H9 (cell line): ENCODE data around the gene BDH1. TPM values are rescaled to one million over a fixed set of nuclear protein-coding genes. Genes with fewer than 3 reads are reported as not detected.

Experiments
- DNase-seq: peaks from one replicate; pipeline ENCODE4 v3.0.0-alpha.2; 2017
- H2AFZ ChIP-seq: one replicate; pipeline ENCODE4 v1.6.1; 2013; ENCODE audit warnings: mild to moderate bottlenecking, low read length, control low read depth, moderate library complexity
- H2AK5ac ChIP-seq: 2 replicates; pipeline ENCODE4 v1.6.1; 2013; ENCODE audit warnings: low read length, control low read depth, mixed read lengths; ENCODE audit not compliant: insufficient read length
- H2BK120ac ChIP-seq: one replicate; pipeline ENCODE4 v1.6.1; 2013; ENCODE audit warnings: low read depth, mild to moderate bottlenecking, low read length, control low read depth, inconsistent platforms; ENCODE audit not compliant: poor library complexity, severe bottlenecking
- H2BK12ac ChIP-seq: 2 replicates; pipeline ENCODE4 v1.6.1; 2013; ENCODE audit warnings: low read length, control low read depth, mixed read lengths, low read depth; ENCODE audit not compliant: insufficient read length
- H2BK15ac ChIP-seq: 2 replicates; pipeline ENCODE4 v1.6.1; 2013; ENCODE audit warnings: low read depth, low read length, control low read depth
- H2BK20ac ChIP-seq: one replicate; pipeline ENCODE4 v1.6.1; 2013; ENCODE audit warnings: low read depth, mild to moderate bottlenecking, low read length, control low read depth, inconsistent platforms; ENCODE audit not compliant: poor library complexity, severe bottlenecking
- H2BK5ac ChIP-seq: 2 replicates; pipeline ENCODE4 v1.6.1; 2013; ENCODE audit warnings: low read length, control low read depth, mixed read lengths; ENCODE audit not compliant: insufficient read length
- H3K14ac ChIP-seq: 2 replicates; pipeline ENCODE4 v1.6.1; 2013; ENCODE audit warnings: low read length, control low read depth; ENCODE audit not compliant: insufficient read depth
- H3K18ac ChIP-seq: 2 replicates; pipeline ENCODE4 v1.6.1; 2013; ENCODE audit warnings: low read depth, mild to moderate bottlenecking, mixed read lengths, low read length, control low read depth; ENCODE audit not compliant: insufficient read length
- H3K23ac ChIP-seq: 2 replicates; pipeline ENCODE4 v1.6.1; 2013; ENCODE audit warnings: low read length, control low read depth, mixed read lengths, low read depth; ENCODE audit not compliant: insufficient read length
- H3K23me2 ChIP-seq: 2 replicates; pipeline ENCODE4 v1.6.1; 2013; ENCODE audit warnings: low read depth, mild to moderate bottlenecking, mixed read lengths, low read length, control low read depth; ENCODE audit not compliant: insufficient read length, poor library complexity, severe bottlenecking
- H3K27ac ChIP-seq: 2 replicates; pipeline ENCODE4 v1.5.1; 2013; ENCODE audit warnings: low read length, control low read depth, mixed read lengths, low read depth; ENCODE audit not compliant: insufficient read length
- H3K27me3 ChIP-seq: 2 replicates; pipeline ENCODE4 v1.6.1; 2013; ENCODE audit warnings: low read length, control low read depth, inconsistent platforms; ENCODE audit not compliant: insufficient read depth
- H3K4ac ChIP-seq: 2 replicates; pipeline ENCODE4 v1.6.1; 2013; ENCODE audit warnings: low read depth, mild to moderate bottlenecking, control low read depth, inconsistent platforms, low read length, moderate library complexity
- H3K4me1 ChIP-seq: 2 replicates; pipeline ENCODE4 v1.6.1; 2013; ENCODE audit warnings: low read length, control low read depth, inconsistent platforms; ENCODE audit not compliant: insufficient read depth
- H3K4me2 ChIP-seq: 2 replicates; pipeline ENCODE4 v1.6.1; 2013; ENCODE audit warnings: low read length, control low read depth, mixed read lengths; ENCODE audit not compliant: insufficient read length, insufficient read depth
- H3K56ac ChIP-seq: 2 replicates; pipeline ENCODE4 v1.6.1; 2013; ENCODE audit warnings: low read depth, mild to moderate bottlenecking, mixed read lengths, low read length, control low read depth; ENCODE audit not compliant: insufficient read length
- H3K79me1 ChIP-seq: 2 replicates; pipeline ENCODE4 v1.6.1; 2013; ENCODE audit warnings: low read depth, mild to moderate bottlenecking, moderate library complexity, low read length, control low read depth, inconsistent platforms; ENCODE audit not compliant: insufficient read depth, poor library complexity, severe bottlenecking
- H3K79me2 ChIP-seq: 2 replicates; pipeline ENCODE4 v1.6.1; 2013; ENCODE audit warnings: low read length, control low read depth, inconsistent platforms; ENCODE audit not compliant: insufficient read depth
- H3K9ac ChIP-seq: 2 replicates; pipeline ENCODE4 v1.6.1; 2013; ENCODE audit warnings: low read length, control low read depth, mixed read lengths; ENCODE audit not compliant: insufficient read length; ENCODE audit errors: extremely low read depth
- H3K9me3 ChIP-seq: one replicate; pipeline ENCODE4 v1.6.1; 2013; ENCODE audit warnings: low read depth, low read length, inconsistent platforms; ENCODE audit not compliant: control insufficient read depth
- H3T11ph ChIP-seq: one replicate; pipeline ENCODE4 v1.6.1; 2013; ENCODE audit warnings: mild to moderate bottlenecking, low read length, control low read depth, inconsistent platforms
- H4K20me1 ChIP-seq: one replicate; pipeline ENCODE4 v1.6.1; 2013; ENCODE audit not compliant: control insufficient read depth, insufficient read length, insufficient read depth
- H4K5ac ChIP-seq: 2 replicates; pipeline ENCODE4 v1.6.1; 2013; ENCODE audit warnings: low read depth, mild to moderate bottlenecking, mixed read lengths, low read length, control low read depth; ENCODE audit not compliant: insufficient read length
- H4K8ac ChIP-seq: replicated peaks from 2 replicates; pipeline ENCODE4 v1.6.1; 2013; ENCODE audit warnings: low read length, control low read depth, mixed read lengths, low read depth; ENCODE audit not compliant: insufficient read length
- H4K91ac ChIP-seq: 2 replicates; pipeline ENCODE4 v1.6.1; 2013; ENCODE audit warnings: low read depth, mild to moderate bottlenecking, moderate library complexity, mixed read lengths, low read length, control low read depth; ENCODE audit not compliant: insufficient read length
- H3K27ac Mint-ChIP-seq, 3 experiments: 2 replicates in 2 of 3; 3 replicates in 1 of 3; pipeline ENCODE4 v1.8.0; 2020 to 2021; ENCODE audit warnings: mixed read lengths in 3 of 3, mild to moderate bottlenecking in 1 of 3, moderate library complexity in 1 of 3
- H3K27me3 Mint-ChIP-seq: 2 replicates; pipeline ENCODE4 v1.8.0; 2021; ENCODE audit warnings: low read depth, mild to moderate bottlenecking, moderate library complexity, mixed read lengths
- H3K36me3 Mint-ChIP-seq, 3 experiments: 2 replicates in 2 of 3; 3 replicates in 1 of 3; pipeline ENCODE4 v1.8.0; 2020 to 2021; ENCODE audit warnings: low read depth in 3 of 3, mixed read lengths in 3 of 3; ENCODE audit not compliant: insufficient read depth in 1 of 3
- H3K4me1 Mint-ChIP-seq, 2 experiments: 2 replicates each; pipeline ENCODE4 v1.8.0; 2020; ENCODE audit warnings: mixed read lengths in 2 of 2
- H3K4me3 Mint-ChIP-seq, 2 experiments: 2 replicates in 1 of 2; 3 replicates in 1 of 2; pipeline ENCODE4 v1.8.0; 2020 to 2021; ENCODE audit warnings: mild to moderate bottlenecking in 2 of 2, mixed read lengths in 2 of 2, moderate library complexity in 1 of 2
- H3K9me3 Mint-ChIP-seq, 2 experiments: 2 replicates in 1 of 2; 3 replicates in 1 of 2; pipeline ENCODE4 v1.8.0; 2020; ENCODE audit warnings: mild to moderate bottlenecking in 2 of 2, mixed read lengths in 2 of 2, moderate library complexity in 1 of 2
- WGBS: extraction: QIAGEN DNeasy Blood & Tissue Kit; methylation state at CpG from one replicate; pipeline ENCODE4 v1.1.7; 2013; ENCODE audit warnings: missing lambda C conversion rate, low lambda C conversion rate, mixed read lengths; ENCODE audit not compliant: insufficient read length; ENCODE audit errors: extremely low coverage; 5-methylcytosine and 5-hydroxymethylcytosine counted together
- total RNA-seq: library from RNA; stranded (reverse); gene quantifications from 2 replicates; pipeline ENCODE4 v1.2.1, GENCODE V29; 2021
- TF ChIP-seq, protein P1 (sequence below): fragments of 200-600 bp; sonication (generic); conservative IDR thresholded peaks from 3 replicates; pipeline ENCODE4 v1.8.0; 2021; ENCODE audit warnings: antibody characterized with exemption, mild to moderate bottlenecking

BDH1 gene
- total RNA-seq, 1 experiment from 2014 or later, result 23.8 TPM

DNA sequence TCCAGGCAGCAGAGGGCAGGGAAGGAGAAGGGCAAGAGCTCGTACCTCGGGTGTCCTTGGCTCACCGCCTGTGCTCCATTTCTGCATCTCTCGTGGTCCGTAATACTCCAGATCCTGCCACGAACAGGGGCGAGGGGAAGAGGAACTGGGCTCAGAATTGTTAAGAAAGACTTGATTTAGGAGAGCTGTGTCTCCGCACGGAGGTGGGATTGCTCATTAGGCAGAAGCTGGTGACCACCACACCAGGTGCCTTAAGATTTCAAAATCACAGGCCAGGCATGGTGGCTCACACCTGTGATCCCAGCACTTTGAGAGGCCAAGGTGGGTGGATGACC, 37.2 kb upstream of the BDH1 start:
- H2AK5ac ChIP-seq, result no peak overlapping the region
- WGBS, result no CpG with 5 or more reads among the region's 9 CpGs
- no peak overlapping the region for H2BK12ac ChIP-seq
- no peaks in the 10 kb centered on the region for H3K79me2 ChIP-seq
- H4K5ac ChIP-seq, result no peak overlapping the region
- Mint-ChIP-seq H3K4me3 (no peak overlapping the region), H3K27me3 (no peaks in the 10 kb centered on the region; the same call in 1 of the 2 replicates), H3K36me3 (no peaks in the 10 kb centered on the region; a peak in 1 of 7 replicates), H3K4me1 (peaks cover 9 to 11% of the 10 kb centered on the region in 2 experiments), H3K9me3 (no peaks in the 10 kb centered on the region), H3K27ac (peak overlapping the region in 1 of 3 experiments; percentile 59; a peak in 1 of 7 replicates)
- no peak overlapping the region for H2AFZ ChIP-seq
- no peaks in the 10 kb centered on the region for H3K27me3 ChIP-seq
- no peaks in the 10 kb centered on the region for H3K79me1 ChIP-seq
- no peaks in the 10 kb centered on the region for H3K9me3 ChIP-seq
- H3K56ac ChIP-seq, result no peak overlapping the region
- H2BK120ac ChIP-seq, result no peak overlapping the region
- no peak overlapping the region for H3K14ac ChIP-seq
- H2BK15ac ChIP-seq, result no peak overlapping the region
- no peak overlapping the region for H2BK5ac ChIP-seq
- no peak overlapping the region for H3K23ac ChIP-seq
- H2BK20ac ChIP-seq, result no peak overlapping the region
- no peak overlapping the region for H3K4ac ChIP-seq
- H3K4me2 ChIP-seq, result no peak overlapping the region
- H3K4me1 ChIP-seq, result no peaks in the 10 kb centered on the region; the same call in 1 of the 2 replicates
- TF ChIP-seq, protein P1, sequence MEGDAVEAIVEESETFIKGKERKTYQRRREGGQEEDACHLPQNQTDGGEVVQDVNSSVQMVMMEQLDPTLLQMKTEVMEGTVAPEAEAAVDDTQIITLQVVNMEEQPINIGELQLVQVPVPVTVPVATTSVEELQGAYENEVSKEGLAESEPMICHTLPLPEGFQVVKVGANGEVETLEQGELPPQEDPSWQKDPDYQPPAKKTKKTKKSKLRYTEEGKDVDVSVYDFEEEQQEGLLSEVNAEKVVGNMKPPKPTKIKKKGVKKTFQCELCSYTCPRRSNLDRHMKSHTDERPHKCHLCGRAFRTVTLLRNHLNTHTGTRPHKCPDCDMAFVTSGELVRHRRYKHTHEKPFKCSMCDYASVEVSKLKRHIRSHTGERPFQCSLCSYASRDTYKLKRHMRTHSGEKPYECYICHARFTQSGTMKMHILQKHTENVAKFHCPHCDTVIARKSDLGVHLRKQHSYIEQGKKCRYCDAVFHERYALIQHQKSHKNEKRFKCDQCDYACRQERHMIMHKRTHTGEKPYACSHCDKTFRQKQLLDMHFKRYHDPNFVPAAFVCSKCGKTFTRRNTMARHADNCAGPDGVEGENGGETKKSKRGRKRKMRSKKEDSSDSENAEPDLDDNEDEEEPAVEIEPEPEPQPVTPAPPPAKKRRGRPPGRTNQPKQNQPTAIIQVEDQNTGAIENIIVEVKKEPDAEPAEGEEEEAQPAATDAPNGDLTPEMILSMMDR, result no peak
- no peaks in the 10 kb centered on the region for H3K23me2 ChIP-seq
- no peak overlapping the region for H3K27ac ChIP-seq
- no peak overlapping the region for H4K8ac ChIP-seq
- H4K91ac ChIP-seq, result no peak overlapping the region
- no peak for DNase-seq
- H3K18ac ChIP-seq, result no peak overlapping the region
- H3T11ph ChIP-seq, result no peak overlapping the region
- no peak overlapping the region for H3K9ac ChIP-seq
- H4K20me1 ChIP-seq, result no peaks in the 10 kb centered on the region
